ENCODE results near the gene STIL. TPM values are rescaled to one million over a fixed set of nuclear protein-coding genes. Genes with fewer than 3 reads are reported as not detected.

STIL gene
- total and polyA plus RNA-seq, 4 donors = 0.85 to 5.9 (median 1.4) TPM

DNA sequence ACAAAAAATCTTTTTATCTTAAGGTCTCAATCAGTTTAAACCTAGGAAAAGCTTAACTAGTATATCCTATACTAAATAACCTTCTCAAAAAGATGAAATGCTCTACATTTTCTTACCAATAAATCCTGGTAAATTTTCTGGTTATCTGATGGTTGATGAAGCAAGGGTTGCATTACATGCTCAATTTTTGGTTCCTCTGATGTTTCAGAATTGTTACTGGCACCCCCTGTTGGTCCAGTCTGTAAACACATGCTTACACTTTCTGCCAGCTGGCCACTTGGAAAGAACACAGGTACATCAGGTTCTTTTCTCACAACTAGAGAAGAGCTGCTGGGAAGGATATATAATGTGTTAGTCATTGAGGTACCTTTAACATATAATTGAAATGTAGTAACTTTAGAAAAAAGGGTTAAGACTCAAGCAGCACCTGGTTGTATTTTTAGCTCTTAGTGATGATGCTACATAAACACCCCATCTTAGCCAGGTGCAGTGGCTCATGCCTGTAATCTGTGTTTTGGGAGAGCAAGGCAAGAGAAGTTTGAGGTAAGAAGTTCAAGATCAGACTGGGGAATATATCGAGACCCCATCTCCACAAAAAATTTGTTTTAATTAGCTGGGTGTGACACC lies 51.0 kb downstream of the STIL start:
- TF ChIP-seq, protein P1, sequence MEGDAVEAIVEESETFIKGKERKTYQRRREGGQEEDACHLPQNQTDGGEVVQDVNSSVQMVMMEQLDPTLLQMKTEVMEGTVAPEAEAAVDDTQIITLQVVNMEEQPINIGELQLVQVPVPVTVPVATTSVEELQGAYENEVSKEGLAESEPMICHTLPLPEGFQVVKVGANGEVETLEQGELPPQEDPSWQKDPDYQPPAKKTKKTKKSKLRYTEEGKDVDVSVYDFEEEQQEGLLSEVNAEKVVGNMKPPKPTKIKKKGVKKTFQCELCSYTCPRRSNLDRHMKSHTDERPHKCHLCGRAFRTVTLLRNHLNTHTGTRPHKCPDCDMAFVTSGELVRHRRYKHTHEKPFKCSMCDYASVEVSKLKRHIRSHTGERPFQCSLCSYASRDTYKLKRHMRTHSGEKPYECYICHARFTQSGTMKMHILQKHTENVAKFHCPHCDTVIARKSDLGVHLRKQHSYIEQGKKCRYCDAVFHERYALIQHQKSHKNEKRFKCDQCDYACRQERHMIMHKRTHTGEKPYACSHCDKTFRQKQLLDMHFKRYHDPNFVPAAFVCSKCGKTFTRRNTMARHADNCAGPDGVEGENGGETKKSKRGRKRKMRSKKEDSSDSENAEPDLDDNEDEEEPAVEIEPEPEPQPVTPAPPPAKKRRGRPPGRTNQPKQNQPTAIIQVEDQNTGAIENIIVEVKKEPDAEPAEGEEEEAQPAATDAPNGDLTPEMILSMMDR (IDR thresholded peaks at IDR 0.05; ENCODE audit: control extremely low read depth, extremely low read depth) = peak; percentile 35
- H3K27me3 ChIP-seq (ENCODE audit: control insufficient read depth in 3 of 3, insufficient read depth in 3 of 3, low read length in 2 of 3) = no peaks in the 10 kb centered on the region
- H3K36me3 ChIP-seq (ENCODE audit: control insufficient read depth in 4 of 4, insufficient read depth in 4 of 4, low read length in 4 of 4) = peaks cover 0 to 2% (median 0%) of the 10 kb centered on the region in 4 donors
- H3K4me3 ChIP-seq = no peak overlapping the region
- no peak overlapping the region for H3K9ac ChIP-seq (ENCODE audit: insufficient read depth in 1 of 2, low read length in 2 of 2)
- DNase-seq (peak; percentile 16 to 32 (median 29)), ATAC-seq (ENCODE audit: insufficient read depth, low FRiP score) (no peak)
- H3K9me3 ChIP-seq (ENCODE audit: control insufficient read depth in 4 of 4, insufficient read depth in 3 of 4, low read length in 3 of 4) = no peaks in the 10 kb centered on the region
- no peak overlapping the region for H3K27ac ChIP-seq (ENCODE audit: low read depth in 1 of 2, low read length in 1 of 2)
- 86 to 92% methylated on average over 1 of the region's 1 CpG for WGBS, 2 donors
- H3K4me1 ChIP-seq (ENCODE audit: control insufficient read depth in 5 of 5, insufficient read depth in 5 of 5, low read length in 5 of 5) = no peaks in the 10 kb centered on the region

DNA sequence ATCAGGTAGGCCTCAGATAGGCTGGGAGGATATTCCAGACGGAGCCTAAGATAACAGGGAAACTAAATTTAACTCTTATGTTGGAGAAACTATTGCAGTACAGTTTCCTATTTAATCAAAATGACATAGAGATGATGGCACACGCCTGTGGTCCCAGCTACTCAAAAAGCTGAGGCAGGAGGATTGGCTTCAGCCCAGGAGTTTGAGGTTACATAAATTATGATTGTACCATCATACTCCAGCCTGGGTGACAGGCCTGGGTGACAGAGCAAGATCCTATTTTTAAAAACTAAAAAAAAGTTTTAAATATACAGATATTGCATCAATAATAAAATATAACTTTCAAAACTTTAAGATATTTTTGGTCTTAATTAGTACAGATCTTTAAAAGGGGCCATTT lies 56.7 kb downstream of the STIL start:
- TF ChIP-seq, protein P1 (IDR thresholded peaks at IDR 0.05; ENCODE audit: control extremely low read depth, extremely low read depth) = no peak
- no peaks in the 10 kb centered on the region for H3K4me1 ChIP-seq (ENCODE audit: control insufficient read depth in 5 of 5, insufficient read depth in 5 of 5, low read length in 5 of 5)
- H3K36me3 ChIP-seq (ENCODE audit: control insufficient read depth in 4 of 4, insufficient read depth in 4 of 4, low read length in 4 of 4) = peaks cover 0 to 2% (median 0%) of the 10 kb centered on the region in 4 donors
- H3K9me3 ChIP-seq (ENCODE audit: control insufficient read depth in 4 of 4, insufficient read depth in 3 of 4, low read length in 3 of 4) = no peaks in the 10 kb centered on the region
- WGBS, 2 donors = 44 to 65% methylated on average over 2 of the region's 2 CpGs
- H3K27ac ChIP-seq (ENCODE audit: low read depth in 1 of 2, low read length in 1 of 2) = no peak overlapping the region
- DNase-seq (no peak), ATAC-seq (ENCODE audit: insufficient read depth, low FRiP score) (no peak)
- H3K27me3 ChIP-seq (ENCODE audit: control insufficient read depth in 3 of 3, insufficient read depth in 3 of 3, low read length in 2 of 3) = no peaks in the 10 kb centered on the region
- H3K4me3 ChIP-seq = no peak overlapping the region
- H3K9ac ChIP-seq (ENCODE audit: insufficient read depth in 1 of 2, low read length in 2 of 2) = no peak overlapping the region

- Histone ChIP-seq H3K9me3 (ENCODE audit: control insufficient read depth in 4 of 4, insufficient read depth in 3 of 4, low read length in 3 of 4) (no peaks in the 10 kb centered on the region), H3K4me3 (no peak overlapping the region), H3K9ac (ENCODE audit: insufficient read depth in 1 of 2, low read length in 2 of 2) (no peak overlapping the region), H3K27ac (ENCODE audit: low read depth in 1 of 2, low read length in 1 of 2) (no peak overlapping the region), H3K4me1 (ENCODE audit: control insufficient read depth in 5 of 5, insufficient read depth in 5 of 5, low read length in 5 of 5) (no peaks in the 10 kb centered on the region), H3K36me3 (ENCODE audit: control insufficient read depth in 4 of 4, insufficient read depth in 4 of 4, low read length in 4 of 4) (peaks cover 0 to 4% (median 2%) of the 10 kb centered on the region in 4 donors), H3K27me3 (ENCODE audit: control insufficient read depth in 3 of 3, insufficient read depth in 3 of 3, low read length in 2 of 3) (no peaks in the 10 kb centered on the region)
- TF ChIP-seq, protein P1 (IDR thresholded peaks at IDR 0.05; ENCODE audit: control extremely low read depth, extremely low read depth) = no peak
- DNase-seq (no peak), ATAC-seq (ENCODE audit: insufficient read depth, low FRiP score) (no peak)
- 93 to 95% methylated on average over 5 of the region's 5 CpGs for WGBS, 2 donors
Measured at GRCh38 chr1:47252795-47253194, 61.2 kb downstream of the STIL start.

DNA sequence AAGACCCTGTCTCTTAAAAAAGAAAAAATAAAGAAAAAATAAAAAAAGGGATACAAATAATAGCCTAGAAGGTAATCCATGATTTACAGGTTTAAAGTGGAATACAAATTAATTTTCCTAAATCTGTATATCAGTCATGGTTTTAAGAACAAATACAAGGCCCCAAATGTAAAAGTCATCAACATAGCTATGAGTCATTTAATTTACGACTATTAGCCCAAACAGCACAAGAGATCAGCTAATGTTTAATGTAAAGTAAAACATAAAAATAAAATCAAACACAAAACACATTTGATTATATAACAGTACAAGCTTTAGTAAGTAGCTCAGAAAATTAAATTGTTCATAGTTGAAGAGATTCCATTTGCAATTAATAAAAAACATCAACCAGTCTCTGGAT lies 61.6 kb downstream of the STIL start:
- DNase-seq = no peak
- WGBS, 2 donors = 95 to 100% methylated on average over 1 of the region's 1 CpG
- Histone ChIP-seq H3K27ac (ENCODE audit: low read depth in 1 of 2, low read length in 1 of 2) (no peak overlapping the region), H3K4me3 (no peak overlapping the region), H3K27me3 (ENCODE audit: control insufficient read depth in 3 of 3, insufficient read depth in 3 of 3, low read length in 2 of 3) (no peaks in the 10 kb centered on the region), H3K4me1 (ENCODE audit: control insufficient read depth in 5 of 5, insufficient read depth in 5 of 5, low read length in 5 of 5) (no peaks in the 10 kb centered on the region), H3K9ac (ENCODE audit: insufficient read depth in 1 of 2, low read length in 2 of 2) (no peak overlapping the region), H3K36me3 (ENCODE audit: control insufficient read depth in 4 of 4, insufficient read depth in 4 of 4, low read length in 4 of 4) (peaks cover 0 to 4% (median 2%) of the 10 kb centered on the region in 4 donors), H3K9me3 (ENCODE audit: control insufficient read depth in 4 of 4, insufficient read depth in 3 of 4, low read length in 3 of 4) (no peaks in the 10 kb centered on the region)
- no peak for ATAC-seq (ENCODE audit: insufficient read depth, low FRiP score)
- TF ChIP-seq, protein P1 (IDR thresholded peaks at IDR 0.05; ENCODE audit: control extremely low read depth, extremely low read depth) = no peak

Data from lung (tissue), 12 donors.